PC-9 (cell line): ENCODE measurements around the gene CCNF. TPM values are rescaled to one million over a fixed set of nuclear protein-coding genes. Genes with fewer than 3 reads are reported as not detected.
A peak's percentile ranks its signal among the peaks of the same experiment; 100 is the strongest.
"Not testable (repeated sequence)": the region's sequence is repeated elsewhere in the genome, so short reads cannot be mapped to it uniquely, and the experiment has no call there.

ENCODE experiments used
- BruUV-seq: library from RNA; stranded (reverse); fragments of 400-500 nt; replicated peaks from 2 replicates; lab custom pipeline; 2021; lab: Mats Ljungman, UMichigan
- CTCF ChIA-PET: fragments of 300-600 bp; sonication (Branson Sonifier 250); formaldehyde crosslinking; loops from one replicate; lab custom pipeline; 2022; ENCODE audit warnings: antibody characterized with exemption; lab: Charles Lee
- POLR2A ChIA-PET: fragments of 300-600 bp; sonication (Branson Sonifier 250); formaldehyde crosslinking; loops from one replicate; lab custom pipeline; 2022; ENCODE audit warnings: antibody characterized with exemption; ENCODE audit not compliant: unreplicated experiment; lab: Charles Lee
- DNase-seq, 2 experiments: peaks; one replicate each; pipeline versions ENCODE4 v3.0.0 to v3.0.0-alpha.2; 2015 to 2022; ENCODE audit warnings: mixed read lengths in 1 of 2
- H2AFZ ChIP-seq: fragments of 200-600 bp; sonication (generic); 2 replicates; pipeline ENCODE4 v1.8.1; 2017; ENCODE audit warnings: antibody characterized with exemption
- H3F3A ChIP-seq: fragments of 200-600 bp; sonication (generic); 2 replicates; pipeline ENCODE4 v1.8.1; 2017; ENCODE audit warnings: antibody characterized with exemption, mild to moderate bottlenecking, low read depth; ENCODE audit not compliant: insufficient read depth
- H3K27ac ChIP-seq: fragments of 200-600 bp; sonication (generic); 2 replicates; pipeline ENCODE4 v1.6.1; 2016; ENCODE audit warnings: mixed run types
- H3K27me3 ChIP-seq: fragments of 200-600 bp; sonication (generic); 2 replicates; pipeline ENCODE4 v1.6.1; 2016; ENCODE audit warnings: low read depth, mixed run types; ENCODE audit not compliant: insufficient read depth
- H3K36me3 ChIP-seq: fragments of 200-600 bp; sonication (generic); 2 replicates; pipeline ENCODE4 v1.6.1; 2016; ENCODE audit warnings: low read depth, mixed run types
- H3K4me1 ChIP-seq: fragments of 200-600 bp; sonication (generic); replicated peaks from 2 replicates; pipeline ENCODE4 v1.6.1; 2016; ENCODE audit warnings: mixed run types; ENCODE audit not compliant: insufficient read depth
- H3K4me2 ChIP-seq: fragments of 200-600 bp; sonication (generic); 2 replicates; pipeline ENCODE4 v1.6.1; 2017; ENCODE audit warnings: mixed run types
- H3K4me3 ChIP-seq: fragments of 200-600 bp; sonication (generic); 2 replicates; pipeline ENCODE4 v1.6.1; 2016; ENCODE audit warnings: mixed run types
- H3K79me2 ChIP-seq: fragments of 200-600 bp; sonication (generic); 2 replicates; pipeline ENCODE4 v1.6.1; 2017; ENCODE audit warnings: low read depth, mixed run types
- H3K9me2 ChIP-seq: fragments of 200-600 bp; sonication (generic); 2 replicates; pipeline ENCODE4 v1.8.1; 2017; ENCODE audit warnings: mild to moderate bottlenecking; ENCODE audit not compliant: insufficient read depth
- H3K9me3 ChIP-seq: fragments of 200-600 bp; sonication (generic); 2 replicates; pipeline ENCODE4 v1.8.1; 2016; ENCODE audit warnings: low read depth; ENCODE audit not compliant: insufficient read depth
- H4K20me1 ChIP-seq: fragments of 200-600 bp; sonication (generic); 2 replicates; pipeline ENCODE4 v1.8.1; 2017; ENCODE audit not compliant: insufficient read depth
- EZH2 ChIP-seq: fragments of 200-600 bp; sonication (generic); IDR thresholded peaks from 2 replicates; pipeline ENCODE4 v1.8.0; 2017; ENCODE audit warnings: antibody characterized with exemption, low read depth
- intact Hi-C: fragments of 100-400 bp; cut with micrococcal nuclease; formaldehyde crosslinking; loops from one replicate; pipeline ENCODE4 v1.10.0; 2022; ENCODE audit not compliant: unreplicated experiment
- total RNA-seq: library from RNA; stranded (reverse); gene quantifications from 2 replicates; pipeline ENCODE4 v1.2.3, GENCODE V29; 2021
- TF ChIP-seq, protein P1 (sequence below): fragments of 200-600 bp; sonication (generic); conservative IDR thresholded peaks from 2 replicates; pipeline ENCODE4 v1.6.1; 2017; ENCODE audit warnings: mixed run types, antibody characterized with exemption, mild to moderate bottlenecking, moderate library complexity

Gene CCNF
- total RNA-seq, 1 experiment from 2014 or later, result 69.0 TPM

DNA sequence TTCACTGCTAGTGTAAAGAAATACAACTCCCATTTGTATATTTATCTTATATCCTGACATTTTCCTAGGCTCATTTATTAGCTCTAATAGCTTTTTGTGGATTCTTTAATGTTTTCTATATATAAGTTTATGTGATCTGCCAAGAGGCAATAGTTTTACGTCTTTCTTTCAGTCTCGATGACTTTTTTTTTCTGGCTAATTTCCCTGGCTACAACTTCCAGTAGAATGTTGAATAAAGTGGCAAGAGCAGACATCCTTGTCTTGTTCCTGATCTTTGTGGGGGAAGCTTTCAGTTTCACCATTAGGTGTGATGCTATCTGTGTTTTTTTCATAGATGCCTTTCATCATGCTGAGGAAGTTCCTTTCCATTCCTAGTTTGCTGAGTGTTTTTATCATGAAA is 44.8 kb upstream of the CCNF start:
- Histone ChIP-seq H3K4me2 (no peak overlapping the region), H3K79me2 (no peaks in the 10 kb centered on the region), H3K9me2 (no peaks in the 10 kb centered on the region), H4K20me1 (no peaks in the 10 kb centered on the region), H3F3A (no peaks in the 10 kb centered on the region), H3K27me3 (no peaks in the 10 kb centered on the region), H3K4me1 (no peaks in the 10 kb centered on the region), H2AFZ (no peak overlapping the region), H3K4me3 (no peak overlapping the region), H3K27ac (no peak overlapping the region), H3K36me3 (no peaks in the 10 kb centered on the region), H3K9me3 (no peaks in the 10 kb centered on the region)
- TF ChIP-seq, protein P1, sequence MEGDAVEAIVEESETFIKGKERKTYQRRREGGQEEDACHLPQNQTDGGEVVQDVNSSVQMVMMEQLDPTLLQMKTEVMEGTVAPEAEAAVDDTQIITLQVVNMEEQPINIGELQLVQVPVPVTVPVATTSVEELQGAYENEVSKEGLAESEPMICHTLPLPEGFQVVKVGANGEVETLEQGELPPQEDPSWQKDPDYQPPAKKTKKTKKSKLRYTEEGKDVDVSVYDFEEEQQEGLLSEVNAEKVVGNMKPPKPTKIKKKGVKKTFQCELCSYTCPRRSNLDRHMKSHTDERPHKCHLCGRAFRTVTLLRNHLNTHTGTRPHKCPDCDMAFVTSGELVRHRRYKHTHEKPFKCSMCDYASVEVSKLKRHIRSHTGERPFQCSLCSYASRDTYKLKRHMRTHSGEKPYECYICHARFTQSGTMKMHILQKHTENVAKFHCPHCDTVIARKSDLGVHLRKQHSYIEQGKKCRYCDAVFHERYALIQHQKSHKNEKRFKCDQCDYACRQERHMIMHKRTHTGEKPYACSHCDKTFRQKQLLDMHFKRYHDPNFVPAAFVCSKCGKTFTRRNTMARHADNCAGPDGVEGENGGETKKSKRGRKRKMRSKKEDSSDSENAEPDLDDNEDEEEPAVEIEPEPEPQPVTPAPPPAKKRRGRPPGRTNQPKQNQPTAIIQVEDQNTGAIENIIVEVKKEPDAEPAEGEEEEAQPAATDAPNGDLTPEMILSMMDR, result no peak
- TF ChIP-seq EZH2, result no peak
- DNase-seq, result no peak
- ChIA-PET POLR2A (no interaction called here), CTCF (no interaction called here)
- BruUV-seq, result no TSS peak
- intact Hi-C loops, result no loop called here

DNA sequence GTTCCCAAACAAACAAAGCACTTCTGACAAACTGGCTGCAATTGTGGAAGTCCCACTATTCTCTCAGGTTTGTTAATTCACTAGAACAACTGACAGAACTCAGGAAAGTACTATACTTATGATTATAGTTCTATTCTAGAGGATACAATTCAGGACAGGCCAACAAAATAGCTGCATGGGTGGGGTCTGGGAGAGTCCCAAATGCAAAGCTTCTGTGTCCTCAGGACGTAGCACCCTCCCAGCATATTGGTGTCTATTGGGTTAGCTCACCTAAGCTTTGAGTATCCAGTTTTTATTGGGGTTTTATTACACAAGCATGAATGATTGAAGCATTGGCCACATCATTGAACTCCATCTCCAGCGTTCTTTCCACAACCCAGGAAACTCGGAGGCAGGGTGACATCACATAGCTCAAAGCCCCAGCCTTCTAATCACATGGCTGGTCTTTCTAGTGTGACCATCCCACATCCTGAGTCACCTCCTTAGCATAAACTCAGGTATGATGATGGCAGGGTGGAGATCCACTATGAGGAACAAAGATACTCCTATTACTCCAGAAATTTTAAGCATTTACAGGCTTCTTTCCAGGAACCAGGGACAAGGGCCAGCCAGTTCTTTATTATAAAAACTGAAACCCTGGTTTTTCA is 43.9 kb upstream of the CCNF start:
- DNase-seq, result peak; percentile 38 to 59
- Histone ChIP-seq H3K4me1 (no peaks in the 10 kb centered on the region), H2AFZ (no peak overlapping the region)

DNA sequence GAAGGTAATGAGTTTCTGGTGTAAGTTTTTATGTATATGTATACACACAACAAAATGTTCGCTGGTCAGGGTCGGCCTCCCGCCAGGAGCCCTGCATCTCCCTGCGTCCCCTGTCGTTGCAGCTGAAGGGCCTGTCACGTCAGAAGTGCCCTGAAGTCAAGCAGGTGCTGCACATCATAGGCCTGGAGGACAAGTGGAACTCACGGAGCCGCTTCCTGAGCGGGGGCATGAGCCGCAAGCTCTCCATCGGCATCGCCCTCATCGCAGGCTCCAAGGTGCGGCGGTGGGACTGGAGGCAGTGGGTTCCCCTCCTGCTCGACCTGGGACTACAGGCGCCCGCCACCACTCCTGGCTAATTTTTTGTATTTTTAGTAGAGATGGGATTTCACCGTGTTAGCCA is 43.3 kb upstream of the CCNF start:
- BruUV-seq, H3K4me2 ChIP-seq, H3K27ac ChIP-seq, H3K27me3 ChIP-seq, POLR2A ChIA-PET, intact Hi-C loops, H3K9me3 ChIP-seq, H3F3A ChIP-seq, H3K4me3 ChIP-seq, H2AFZ ChIP-seq, CTCF ChIA-PET, H3K79me2 ChIP-seq, H3K4me1 ChIP-seq, DNase-seq, H4K20me1 ChIP-seq, H3K9me2 ChIP-seq, H3K36me3 ChIP-seq: not testable (repeated sequence)

More for the DNA sequence above, 43.9 kb upstream of the CCNF start:
- H4K20me1 ChIP-seq, result no peaks in the 10 kb centered on the region
- no peaks in the 10 kb centered on the region for H3F3A ChIP-seq
- TF ChIP-seq, protein P1, result no peak
- no peak for TF ChIP-seq EZH2
- H3K4me2 ChIP-seq, result no peak overlapping the region
- intact Hi-C loops, result no loop called here
- POLR2A ChIA-PET, result interaction anchor here (0.6 kb wide), 1 partner anchor 82 kb away, joined by 4 read pairs; no protein-coding TSS in a partner anchor
- H3K4me3 ChIP-seq, result no peak overlapping the region
- no peaks in the 10 kb centered on the region for H3K27me3 ChIP-seq
- H3K27ac ChIP-seq, result no peak overlapping the region
- no peaks in the 10 kb centered on the region for H3K9me3 ChIP-seq
- no TSS peak for BruUV-seq
- H3K79me2 ChIP-seq, result no peaks in the 10 kb centered on the region
- CTCF ChIA-PET, result no interaction called here
- H3K36me3 ChIP-seq, result no peaks in the 10 kb centered on the region
- no peaks in the 10 kb centered on the region for H3K9me2 ChIP-seq

DNA sequence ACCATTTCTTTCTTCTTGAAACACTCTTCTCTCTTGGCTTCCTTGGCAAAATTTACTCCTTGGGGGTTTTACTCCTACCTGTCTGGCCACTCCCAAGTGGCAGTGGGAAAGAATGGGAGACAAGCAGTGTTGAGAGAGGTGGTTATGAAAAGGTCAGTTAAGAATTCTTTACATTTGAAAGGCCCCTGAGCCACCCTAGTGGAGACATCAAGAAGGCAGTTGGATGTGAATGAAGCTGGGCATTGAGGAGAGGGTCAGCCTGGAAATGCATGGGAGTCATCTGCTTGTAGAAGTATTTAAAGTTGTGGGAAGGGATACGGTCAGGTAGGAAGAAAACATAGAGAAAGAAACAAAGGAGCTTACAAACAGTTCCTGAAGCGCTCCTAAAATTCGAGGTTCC is 42.3 kb upstream of the CCNF start:
- no peaks in the 10 kb centered on the region for H3K27me3 ChIP-seq
- TF ChIP-seq, protein P1, result 0 out of 2 replicates have a peak, but pooled peaks have one; percentile 27
- no peak for TF ChIP-seq EZH2
- H3F3A ChIP-seq, result no peaks in the 10 kb centered on the region
- ChIA-PET POLR2A (no interaction called here), CTCF (no interaction called here)
- intact Hi-C loops, result no loop called here
- no peak overlapping the region for H3K4me2 ChIP-seq
- DNase-seq, result no peak
- H3K4me3 ChIP-seq, result no peak overlapping the region
- no peak overlapping the region for H3K27ac ChIP-seq
- H3K4me1 ChIP-seq, result no peaks in the 10 kb centered on the region
- H4K20me1 ChIP-seq, result no peaks in the 10 kb centered on the region
- H3K9me3 ChIP-seq, result no peaks in the 10 kb centered on the region
- BruUV-seq, result no TSS peak
- H3K36me3 ChIP-seq, result no peaks in the 10 kb centered on the region
- no peaks in the 10 kb centered on the region for H3K79me2 ChIP-seq
- no peaks in the 10 kb centered on the region for H3K9me2 ChIP-seq
- H2AFZ ChIP-seq, result no peak overlapping the region
